Activated gamma-delta T cell treated with Interleukin-2 at 50 U/mL for 16 hours (primary cell): Measurements from ENCODE around the gene SLC9A9.

Experiments used
- DNase-seq: peaks from one replicate; pipeline ENCODE4 v3.0.0-alpha.2; 2020

SLC9A9 gene

GRCh38 chr3:143637133-143637532 lies 211.1 kb downstream of the SLC9A9 start:
- DNase-seq = no peak

- DNase-seq = no peak
These were observed 213.3 kb downstream of the SLC9A9 start for GRCh38 chr3:143634991-143635390.

- no peak for DNase-seq
These were observed 213.8 kb downstream of the SLC9A9 start for GRCh38 chr3:143634427-143634826.

- DNase-seq = no peak
These were observed 214.5 kb downstream of the SLC9A9 start for GRCh38 chr3:143633816-143634215.

GRCh38 chr3:143629726-143630125 lies 218.5 kb downstream of the SLC9A9 start:
- DNase-seq = no peak

- no peak for DNase-seq
These were observed 219.3 kb downstream of the SLC9A9 start for GRCh38 chr3:143628971-143629370.

GRCh38 chr3:143627336-143627735 lies 220.9 kb downstream of the SLC9A9 start:
- DNase-seq = no peak

- DNase-seq = no peak
These were observed 229.0 kb downstream of the SLC9A9 start for GRCh38 chr3:143619231-143619630.

GRCh38 chr3:143617050-143617449 lies 231.2 kb downstream of the SLC9A9 start:
- no peak for DNase-seq

GRCh38 chr3:143613226-143613625 lies 235.0 kb downstream of the SLC9A9 start:
- DNase-seq = no peak

GRCh38 chr3:143612541-143612940 lies 235.7 kb downstream of the SLC9A9 start:
- DNase-seq = no peak

GRCh38 chr3:143608966-143609365 lies 239.3 kb downstream of the SLC9A9 start:
- no peak for DNase-seq

- no peak for DNase-seq
These were observed 242.9 kb downstream of the SLC9A9 start for GRCh38 chr3:143605233-143605950.

GRCh38 chr3:143604402-143605185 lies 243.7 kb downstream of the SLC9A9 start:
- DNase-seq = no peak

- no peak for DNase-seq
These were observed 244.5 kb downstream of the SLC9A9 start for GRCh38 chr3:143603774-143604173.

- no peak for DNase-seq
These were observed 246.4 kb downstream of the SLC9A9 start for GRCh38 chr3:143601723-143602484.

- DNase-seq = no peak
These were observed 247.2 kb downstream of the SLC9A9 start for GRCh38 chr3:143600756-143601718.

GRCh38 chr3:143597774-143598652 lies 250.3 kb downstream of the SLC9A9 start:
- no peak for DNase-seq

GRCh38 chr3:143596957-143597642 lies 251.2 kb downstream of the SLC9A9 start:
- DNase-seq = no peak

GRCh38 chr3:143595456-143596077 lies 252.7 kb downstream of the SLC9A9 start:
- DNase-seq = no peak
